HG03159 (cell line): ENCODE measurements around the gene ABCA7.
"Not testable (repeated sequence)": the region's sequence is repeated elsewhere in the genome, so short reads cannot be mapped to it uniquely, and the experiment has no call there.

Source experiments
- ATAC-seq: cut with Tn5 transposase; IDR thresholded peaks from one replicate; pipeline ENCODE4 v1.9.1; 2021; ENCODE audit warnings: mild to moderate bottlenecking, moderate library complexity; ENCODE audit not compliant: unreplicated experiment

ABCA7 gene

GRCh38 chr19:1017115-1017905 is 22.6 kb upstream of the ABCA7 start:
- ATAC-seq = no peak

GRCh38 chr19:1017906-1018305 is 22.0 kb upstream of the ABCA7 start:
- no peak for ATAC-seq

- ATAC-seq = no peak
These were observed 21.5 kb upstream of the ABCA7 start for GRCh38 chr19:1018393-1018792.

- no peak for ATAC-seq
These were observed 20.8 kb upstream of the ABCA7 start for GRCh38 chr19:1018932-1019615.

GRCh38 chr19:1019616-1019961 is 20.3 kb upstream of the ABCA7 start:
- no peak for ATAC-seq

- ATAC-seq = no peak
These were observed 19.7 kb upstream of the ABCA7 start for GRCh38 chr19:1019980-1020867.

- ATAC-seq = peak; percentile 76
These were observed 19.0 kb upstream of the ABCA7 start, which contains the start of gene TMEM259 for GRCh38 chr19:1020868-1021425. Gene TMEM259 (minus strand): TSS chr19:1021123. CDS start chr19:1020996, 127 bp downstream.

GRCh38 chr19:1023883-1024188 is 16.1 kb upstream of the ABCA7 start:
- not testable (repeated sequence) for ATAC-seq

- not testable (repeated sequence) for ATAC-seq
These were observed 14.8 kb upstream of the ABCA7 start for GRCh38 chr19:1025080-1025479.

- peak; percentile 38 for ATAC-seq
These were observed 13.7 kb upstream of the ABCA7 start, which contains the start of gene CNN2 for GRCh38 chr19:1025960-1026782. Gene CNN2 (plus strand): TSS chr19:1026608. CDS start chr19:1026662, 54 bp downstream.

- ATAC-seq = no peak
These were observed 12.9 kb upstream of the ABCA7 start for GRCh38 chr19:1026783-1027649.

GRCh38 chr19:1027650-1028061 is 12.3 kb upstream of the ABCA7 start:
- no peak for ATAC-seq

GRCh38 chr19:1028062-1028926 is 11.6 kb upstream of the ABCA7 start:
- ATAC-seq = no peak

- no peak for ATAC-seq
These were observed 7.5 kb upstream of the ABCA7 start for GRCh38 chr19:1032264-1032867.

- ATAC-seq = no peak
These were observed 3.8 kb upstream of the ABCA7 start for GRCh38 chr19:1035998-1036621.

GRCh38 chr19:1037621-1038064 is 2.3 kb upstream of the ABCA7 start:
- no peak for ATAC-seq

- ATAC-seq = no peak
These were observed 795 bp upstream of the ABCA7 start for GRCh38 chr19:1038978-1039645.
